HCT116 (cell line): ENCODE measurements around the gene CNFN. TPM values are rescaled to one million over a fixed set of nuclear protein-coding genes. Genes with fewer than 3 reads are reported as not detected.

ENCODE experiments used
- ATAC-seq: fragments of 200-7000 bp; cut with Tn5 transposase; 2 replicates; pipeline ENCODE4 v1.9.1; 2020; ENCODE audit warnings: mild to moderate bottlenecking, moderate library complexity
- BruUV-seq: library from RNA; stranded (reverse); fragments of 400-500 nt; replicated peaks from 2 replicates; lab custom pipeline; 2021; lab: Mats Ljungman, UMichigan
- CTCF ChIA-PET: fragments of 300-600 bp; sonication (Branson Sonifier 250); formaldehyde crosslinking; loops from one replicate; lab custom pipeline; 2021; ENCODE audit warnings: antibody characterized with exemption; lab: Charles Lee
- POLR2A ChIA-PET: fragments of 300-600, 350-600 bp; sonication (Branson Sonifier 250); formaldehyde crosslinking; loops from one replicate; lab custom pipeline; 2021; ENCODE audit warnings: antibody characterized with exemption; lab: Charles Lee
- RAD21 ChIA-PET, 2 experiments: fragments of 300-600 bp; sonication (Branson Sonifier 250); formaldehyde crosslinking; loops; one replicate each; lab custom pipeline; 2023; ENCODE audit warnings: low total read pairs in 2 of 2; ENCODE audit not compliant: uncharacterized antibody in 2 of 2, unreplicated experiment in 2 of 2, low non-redundant PET in 1 of 2; lab: Charles Lee
- DNase-seq: peaks from one replicate; pipeline ENCODE4 v3.0.0-alpha.2; 2010; ENCODE audit warnings: low read depth, low spot score
- H2AFZ ChIP-seq: fragments of 200-600 bp; shearing (Covaris generic), sonication (generic); 2 replicates; pipeline ENCODE4 v1.6.1; 2017; ENCODE audit warnings: low read depth, mixed run types, mixed read lengths, antibody characterized with exemption, low read length; ENCODE audit not compliant: poor library complexity, severe bottlenecking
- H3K27ac ChIP-seq: 2 replicates; pipeline ENCODE4 v1.5.1; 2012; ENCODE audit warnings: low read depth, low read length
- H3K27me3 ChIP-seq: fragments of 200-600 bp; sonication (generic); 2 replicates; pipeline ENCODE4 v1.6.1; 2016; ENCODE audit warnings: mixed run types, low read length, mixed read lengths; ENCODE audit not compliant: insufficient read depth
- H3K36me3 ChIP-seq, 2 experiments: fragments of 200-500 bp in 1 of 2; fragments of 200-600 bp in 1 of 2; sonication (Bioruptor generic) in 1 of 2; sonication (generic) in 1 of 2; 2 replicates each; pipeline versions ENCODE4 v1.5.1 to v1.6.1; 2014 to 2016; ENCODE audit warnings: low read length in 2 of 2, inconsistent platforms in 1 of 2, mixed read lengths in 1 of 2, mixed run types in 1 of 2; ENCODE audit not compliant: insufficient read depth in 2 of 2, control insufficient read depth in 1 of 2
- H3K4me1 ChIP-seq, 2 experiments: fragments of 200-600 bp in 1 of 2; sonication (generic) in 1 of 2; 2 replicates each; pipeline versions ENCODE4 v1.5.1 to v1.6.1; 2012 to 2017; ENCODE audit warnings: low read length in 2 of 2, inconsistent platforms in 1 of 2, mild to moderate bottlenecking in 1 of 2, mixed read lengths in 1 of 2, mixed run types in 1 of 2, moderate library complexity in 1 of 2; ENCODE audit not compliant: insufficient read depth in 2 of 2, control insufficient read depth in 1 of 2
- H3K4me2 ChIP-seq: fragments of 200-600 bp; sonication (generic); 2 replicates; pipeline ENCODE4 v1.6.1; 2017; ENCODE audit warnings: mixed run types, low read length, mixed read lengths
- H3K4me3 ChIP-seq, 2 experiments: fragments of 200-600 bp in 1 of 2; sonication (generic) in 1 of 2; replicated peaks in 1 of 2; 2 replicates each; pipeline ENCODE4 v1.5.1; 2011 to 2016; ENCODE audit warnings: low read length in 2 of 2, control low read depth in 1 of 2, low read depth in 1 of 2, mild to moderate bottlenecking in 1 of 2, mixed read lengths in 1 of 2, mixed run types in 1 of 2
- H3K79me2 ChIP-seq: fragments of 200-600 bp; sonication (generic); 2 replicates; pipeline ENCODE4 v1.6.1; 2017; ENCODE audit warnings: mild to moderate bottlenecking, mixed run types, low read length, moderate library complexity, mixed read lengths; ENCODE audit not compliant: insufficient read depth
- H3K9ac ChIP-seq: fragments of 200-600 bp; sonication (generic); 2 replicates; pipeline ENCODE4 v1.6.1; 2016; ENCODE audit warnings: low read length, mixed read lengths
- H3K9me2 ChIP-seq: fragments of 200-600 bp; sonication (generic), shearing (Covaris generic); 2 replicates; pipeline ENCODE4 v1.6.1; 2017; ENCODE audit warnings: mixed run types, mild to moderate bottlenecking, moderate library complexity; ENCODE audit not compliant: insufficient read depth
- H3K9me3 ChIP-seq, 2 experiments: fragments of 200-500 bp in 1 of 2; fragments of 200-600 bp in 1 of 2; sonication (Bioruptor generic) in 1 of 2; sonication (generic) in 1 of 2; 2 replicates each; pipeline ENCODE4 v1.6.1; 2014 to 2017; ENCODE audit warnings: low read length in 2 of 2, mixed read lengths in 2 of 2, inconsistent platforms in 1 of 2, low read depth in 1 of 2, mild to moderate bottlenecking in 1 of 2, mixed run types in 1 of 2, moderate library complexity in 1 of 2; ENCODE audit not compliant: control insufficient read depth in 1 of 2, insufficient read depth in 1 of 2
- H4K20me1 ChIP-seq: fragments of 200-600 bp; sonication (generic), shearing (Covaris generic); 2 replicates; pipeline ENCODE4 v1.6.1; 2017; ENCODE audit warnings: mixed run types, mild to moderate bottlenecking, moderate library complexity; ENCODE audit not compliant: insufficient read depth
- ATF3 ChIP-seq: IDR thresholded peaks from 2 replicates; pipeline ENCODE4 v1.6.1; 2012
- CBX3 ChIP-seq: IDR thresholded peaks from 2 replicates; pipeline ENCODE4 v1.6.1; 2012; ENCODE audit warnings: low read depth
- CEBPB ChIP-seq: IDR thresholded peaks from 2 replicates; pipeline ENCODE4 v1.6.1; 2012; ENCODE audit warnings: low read depth
- FOSL1 ChIP-seq: IDR thresholded peaks from 2 replicates; pipeline ENCODE4 v1.6.1; 2012; ENCODE audit warnings: low read depth
- RAD21 ChIP-seq: IDR thresholded peaks from 2 replicates; pipeline ENCODE4 v1.6.1; 2012; ENCODE audit warnings: low read depth, mild to moderate bottlenecking
- REST ChIP-seq: IDR thresholded peaks from 2 replicates; pipeline ENCODE4 v1.6.1; 2012; ENCODE audit warnings: low read depth
- SIN3A ChIP-seq: IDR thresholded peaks from 2 replicates; pipeline ENCODE4 v1.6.1; 2012; ENCODE audit warnings: low read depth
- ZBTB33 ChIP-seq: IDR thresholded peaks from 2 replicates; pipeline ENCODE4 v1.6.1; 2011; ENCODE audit warnings: mild to moderate bottlenecking, low read length, moderate library complexity; ENCODE audit not compliant: insufficient replicate concordance; ENCODE audit errors: extremely low read depth
- ZNF274 ChIP-seq: fragments of 200-500 bp; sonication (Bioruptor generic); IDR thresholded peaks from 2 replicates; pipeline ENCODE4 v1.6.1; 2014; ENCODE audit warnings: mild to moderate bottlenecking, low read depth, low read length, inconsistent platforms
- intact Hi-C: fragments of 100-400 bp; cut with micrococcal nuclease; formaldehyde crosslinking; loops from 2 replicates; pipeline ENCODE4 v1.10.0; 2022
- total RNA-seq: library from RNA; stranded (reverse); gene quantifications from one replicate; pipeline ENCODE4 v1.2.1, GENCODE V29; 2021; ENCODE audit not compliant: unreplicated experiment

The CNFN gene
- total RNA-seq, 1 experiment from 2014 or later = 13.9 TPM

- CTCF ChIA-PET = no interaction called here
- Histone ChIP-seq H2AFZ (no peak overlapping the region), H3K36me3 (no peaks in the 10 kb centered on the region), H4K20me1 (no peaks in the 10 kb centered on the region), H3K4me2 (no peak overlapping the region)
- no peak for DNase-seq
- TF ChIP-seq SIN3A = no peak
- TF ChIP-seq, all 23 proteins: peak for 0
- BruUV-seq = no TSS peak
- ChIA-PET RAD21 (no interaction called here), POLR2A (no interaction called here)
- H3K9ac ChIP-seq = no peak overlapping the region
- H3K27ac ChIP-seq = no peak overlapping the region
- H3K79me2 ChIP-seq = no peaks in the 10 kb centered on the region
- H3K9me2 ChIP-seq = no peaks in the 10 kb centered on the region
- intact Hi-C loops = no loop called here
- no peaks in the 10 kb centered on the region for H3K27me3 ChIP-seq
- ATAC-seq = no peak
- no peak overlapping the region for H3K4me3 ChIP-seq
- no peaks in the 10 kb centered on the region for H3K9me3 ChIP-seq
- H3K4me1 ChIP-seq = no peaks in the 10 kb centered on the region
Measured at GRCh38 chr19:42375415-42376176, 14.5 kb downstream of the CNFN start.

GRCh38 chr19:42374826-42375376 lies 15.2 kb downstream of the CNFN start:
- H3K9me2 ChIP-seq = no peaks in the 10 kb centered on the region
- no peak overlapping the region for H3K9ac ChIP-seq
- H3K4me1 ChIP-seq = no peaks in the 10 kb centered on the region
- H3K4me3 ChIP-seq = no peak overlapping the region
- H3K27ac ChIP-seq = no peak overlapping the region
- TF ChIP-seq ZNF274 (no peak), RAD21 (no peak), FOSL1 (no peak), CEBPB (no peak), REST (no peak), ZBTB33 (no peak), CBX3 (no peak), ATF3 (no peak)
- TF ChIP-seq, all 23 proteins: peak for 0
- Histone ChIP-seq H3K4me2 (no peak overlapping the region), H3K79me2 (no peaks in the 10 kb centered on the region), H2AFZ (no peak overlapping the region), H4K20me1 (no peaks in the 10 kb centered on the region), H3K36me3 (no peaks in the 10 kb centered on the region), H3K9me3 (no peaks in the 10 kb centered on the region), H3K27me3 (no peaks in the 10 kb centered on the region)
- BruUV-seq = no TSS peak
- CTCF ChIA-PET = no interaction called here
- POLR2A ChIA-PET = no interaction called here
- ATAC-seq = no peak
- DNase-seq = no peak
- RAD21 ChIA-PET = no interaction called here
- intact Hi-C loops = no loop called here
